NCI-H226 (cell line): Measurements from ENCODE around the gene RALGAPA2.

Experiments
- DNase-seq: peaks from one replicate; pipeline ENCODE4 v3.0.0-alpha.2; 2015

The RALGAPA2 gene

DNA sequence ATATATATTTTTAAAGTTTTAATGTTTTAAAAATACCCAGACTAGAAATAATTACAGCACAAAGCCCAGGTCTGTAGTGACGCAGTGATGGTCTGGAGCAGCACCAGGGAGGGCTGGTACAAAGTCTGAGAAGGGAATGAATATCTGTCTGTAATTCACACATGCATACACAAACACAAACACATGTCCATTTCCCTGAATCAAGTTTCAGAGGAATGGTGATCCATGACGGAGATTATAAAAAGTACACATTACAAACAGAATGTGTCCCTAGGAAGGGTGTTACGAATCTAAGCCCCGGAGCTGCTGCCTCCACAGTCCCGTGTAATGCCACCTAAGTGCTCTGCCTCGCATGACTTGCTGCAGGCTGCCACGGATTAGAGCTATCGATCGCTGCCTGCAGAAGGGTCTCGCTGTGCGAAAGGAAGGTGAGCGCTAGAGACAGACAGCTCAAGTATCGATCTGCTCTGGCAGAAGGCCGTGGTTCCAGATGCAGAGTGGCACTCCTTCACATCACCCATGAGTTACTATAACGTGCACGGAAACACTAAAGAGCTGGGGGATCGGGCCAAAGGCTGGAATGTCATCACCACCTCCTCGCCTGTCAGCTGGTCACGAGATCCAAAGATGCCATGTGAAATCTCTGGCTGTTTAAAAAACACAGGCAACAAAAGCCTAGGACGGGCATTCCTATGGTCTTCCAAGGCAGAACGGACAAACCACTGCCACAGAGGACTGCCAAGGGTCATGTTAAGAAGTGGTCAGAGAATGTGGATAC, 257.4 kb downstream of the RALGAPA2 start:
- DNase-seq = no peak

DNA sequence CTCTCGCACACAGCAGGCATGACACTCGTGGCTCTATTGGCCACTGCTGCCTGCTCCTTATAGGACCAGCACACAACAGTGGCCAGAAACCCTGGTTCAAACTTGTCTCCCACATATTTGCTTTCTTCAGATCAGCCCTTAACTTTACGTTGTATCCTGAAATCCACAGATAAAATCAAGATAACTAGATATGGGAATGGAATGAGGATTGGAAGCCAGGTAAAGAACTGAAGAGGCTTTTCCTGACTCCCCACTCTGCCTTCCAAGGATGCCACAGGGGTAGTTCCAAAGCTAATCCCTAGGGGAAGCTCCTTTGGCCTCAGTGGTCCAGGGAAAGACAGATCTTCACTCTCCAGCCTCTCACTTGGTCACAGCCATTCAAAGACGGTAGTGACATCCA, 258.1 kb downstream of the RALGAPA2 start:
- DNase-seq = no peak

DNA sequence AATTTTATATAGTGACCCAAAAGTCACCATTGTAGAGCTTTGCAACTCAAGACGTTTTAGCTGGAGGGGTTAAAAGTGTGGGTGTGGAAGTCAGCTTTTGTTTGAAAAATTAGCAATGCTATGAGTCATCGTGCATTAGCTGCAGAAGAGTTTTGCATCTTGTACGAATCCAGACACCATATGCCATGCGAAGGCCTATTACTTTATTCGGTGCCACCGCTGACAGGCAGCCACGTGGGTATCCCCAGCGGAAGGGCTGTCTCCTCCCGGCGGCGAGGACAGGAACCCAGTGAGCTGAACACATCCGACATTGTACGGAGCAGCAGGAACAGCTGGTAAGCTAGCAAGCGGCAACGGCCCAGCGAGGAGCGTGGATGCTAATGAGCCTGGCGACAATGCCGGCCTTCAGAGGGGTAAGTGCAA, 260.2 kb downstream of the RALGAPA2 start:
- DNase-seq = no peak

DNA sequence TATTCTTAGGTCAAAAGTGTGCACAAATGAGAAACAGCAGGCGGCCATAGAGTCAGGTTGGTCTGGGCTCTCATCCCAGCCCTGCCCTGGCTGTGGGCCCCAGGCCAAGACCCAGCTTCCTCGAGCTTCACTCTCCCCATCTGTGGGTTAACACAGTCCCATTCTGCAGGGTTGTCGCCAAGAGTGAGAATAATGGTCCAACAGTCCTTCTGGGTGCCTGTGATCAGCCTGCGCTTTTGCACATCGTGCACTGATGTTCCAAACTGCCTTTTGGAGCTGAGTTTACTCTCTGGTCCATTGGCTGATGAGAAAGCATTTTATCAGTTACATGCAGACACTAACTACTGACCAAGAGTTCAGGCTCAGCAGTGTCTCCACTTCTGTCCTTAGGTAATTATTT, 261.9 kb downstream of the RALGAPA2 start:
- no peak for DNase-seq

DNA sequence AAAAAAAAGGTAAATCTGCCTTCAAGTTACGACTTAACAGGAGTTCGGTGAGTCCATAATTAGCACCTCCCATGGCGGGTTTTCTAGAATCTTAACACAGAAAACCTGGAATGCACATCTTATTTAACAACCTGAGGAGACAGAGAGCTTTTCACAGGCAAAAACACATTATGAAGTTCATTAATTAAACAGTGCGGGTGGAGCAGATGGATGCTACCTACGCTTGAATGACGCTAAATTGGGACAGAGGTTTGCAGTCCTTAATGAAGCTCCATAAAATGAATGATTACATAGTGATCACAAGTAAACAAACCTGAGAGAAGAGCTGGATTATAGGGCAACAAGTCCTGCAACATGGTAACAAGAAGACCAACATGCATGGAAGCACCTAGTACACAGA, 263.6 kb downstream of the RALGAPA2 start:
- no peak for DNase-seq

DNA sequence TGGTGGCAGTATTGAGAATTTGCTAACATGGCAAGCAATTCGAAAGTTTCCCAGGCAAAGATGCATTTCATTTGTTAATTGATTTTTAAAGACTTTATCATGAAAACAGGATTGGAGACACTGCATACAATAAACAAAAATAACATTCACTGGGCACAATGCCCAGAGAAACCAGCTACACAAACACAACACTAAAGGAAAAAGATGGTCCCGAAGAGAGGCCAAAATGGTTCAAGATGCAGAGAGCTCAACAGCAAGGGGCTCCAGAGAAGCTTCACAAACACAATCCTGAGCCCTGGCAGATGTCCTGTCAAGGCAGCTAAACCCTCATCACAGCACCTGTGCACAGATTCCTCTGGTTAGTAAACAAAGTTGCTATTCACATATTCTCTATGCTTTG, 265.2 kb downstream of the RALGAPA2 start:
- no peak for DNase-seq

DNA sequence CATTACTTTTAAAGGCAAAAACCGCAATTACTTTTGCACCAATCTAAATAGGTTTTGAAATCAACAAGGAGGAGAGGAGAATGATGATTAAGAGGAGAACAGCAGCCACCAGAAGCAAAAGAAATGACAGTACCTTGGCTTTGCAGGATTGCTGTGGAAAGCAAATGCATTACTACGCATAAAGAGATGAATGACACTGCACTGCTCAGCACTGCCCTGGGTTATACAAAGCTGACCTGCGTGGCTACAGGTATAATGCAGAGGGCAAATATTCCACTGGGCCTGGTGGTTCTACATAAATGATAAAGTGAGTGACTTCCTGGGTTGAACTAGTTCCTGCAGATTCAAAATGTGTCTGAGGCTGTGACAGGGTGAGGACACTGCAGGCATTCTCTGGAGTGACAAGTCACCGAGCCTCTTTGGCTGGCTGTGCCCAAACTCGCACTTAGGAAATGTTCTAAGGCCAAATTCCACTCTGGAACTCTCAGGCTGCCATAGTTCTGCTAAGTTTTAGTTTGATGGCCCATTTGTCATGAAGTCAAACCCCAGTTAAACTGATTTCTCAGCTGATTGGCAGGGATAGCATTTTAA, 265.9 kb downstream of the RALGAPA2 start:
- DNase-seq = no peak

DNA sequence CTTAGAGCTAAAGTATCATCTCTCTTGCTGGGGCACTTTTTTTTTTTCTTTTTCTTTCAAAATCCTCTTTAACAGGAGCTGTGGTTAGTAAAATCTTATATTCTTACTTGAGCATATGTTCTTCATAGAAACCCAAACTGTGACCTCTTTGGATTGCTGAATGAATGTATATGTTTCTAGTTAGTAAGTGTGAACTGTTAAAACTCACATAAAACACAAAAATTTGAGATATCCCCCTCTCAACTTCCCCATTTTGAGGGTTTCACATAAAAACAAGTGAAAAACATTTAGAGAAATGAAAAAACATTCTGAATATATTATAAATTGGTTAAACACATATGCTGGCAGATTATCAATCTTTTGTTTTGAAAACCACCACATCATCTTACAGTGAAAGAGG, 266.4 kb downstream of the RALGAPA2 start:
- DNase-seq = no peak

DNA sequence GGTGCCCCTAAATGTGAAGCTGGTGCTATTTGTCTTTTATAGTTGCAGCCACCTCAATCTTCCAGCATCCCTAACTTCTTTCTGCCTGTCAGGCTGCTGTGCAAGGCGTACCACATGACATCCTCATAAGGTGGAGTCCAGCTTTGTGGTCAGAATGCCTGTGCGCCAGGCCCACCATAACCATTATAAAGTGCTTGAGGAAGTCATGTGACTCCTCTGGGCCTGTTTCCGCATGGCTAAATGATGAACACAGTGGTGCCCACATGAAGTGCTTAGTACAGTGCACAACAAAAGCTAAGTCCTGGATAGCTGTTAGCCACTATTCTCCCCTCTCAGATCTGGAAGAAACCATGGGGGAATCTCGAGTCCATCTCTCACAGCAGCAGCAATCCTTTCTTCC, 268.9 kb downstream of the RALGAPA2 start:
- DNase-seq = no peak

DNA sequence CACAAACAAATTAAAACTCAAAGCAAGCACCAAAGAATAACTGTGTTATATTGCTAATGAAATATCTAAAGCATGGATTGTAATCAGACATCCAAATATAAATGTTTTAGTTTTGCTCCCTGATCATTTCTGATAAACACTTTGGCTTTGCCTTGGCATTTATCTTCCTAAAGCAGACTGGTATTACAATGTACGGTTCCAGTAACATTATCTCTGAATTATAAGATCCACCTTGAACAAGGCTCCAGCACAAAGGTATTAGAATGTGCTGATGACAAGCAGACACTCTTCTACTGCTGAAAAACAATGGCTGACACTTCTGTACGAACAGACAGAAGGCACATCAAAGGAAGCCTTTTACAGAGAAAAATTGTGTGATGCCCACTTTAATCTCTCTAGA, 270.0 kb downstream of the RALGAPA2 start:
- no peak for DNase-seq

DNA sequence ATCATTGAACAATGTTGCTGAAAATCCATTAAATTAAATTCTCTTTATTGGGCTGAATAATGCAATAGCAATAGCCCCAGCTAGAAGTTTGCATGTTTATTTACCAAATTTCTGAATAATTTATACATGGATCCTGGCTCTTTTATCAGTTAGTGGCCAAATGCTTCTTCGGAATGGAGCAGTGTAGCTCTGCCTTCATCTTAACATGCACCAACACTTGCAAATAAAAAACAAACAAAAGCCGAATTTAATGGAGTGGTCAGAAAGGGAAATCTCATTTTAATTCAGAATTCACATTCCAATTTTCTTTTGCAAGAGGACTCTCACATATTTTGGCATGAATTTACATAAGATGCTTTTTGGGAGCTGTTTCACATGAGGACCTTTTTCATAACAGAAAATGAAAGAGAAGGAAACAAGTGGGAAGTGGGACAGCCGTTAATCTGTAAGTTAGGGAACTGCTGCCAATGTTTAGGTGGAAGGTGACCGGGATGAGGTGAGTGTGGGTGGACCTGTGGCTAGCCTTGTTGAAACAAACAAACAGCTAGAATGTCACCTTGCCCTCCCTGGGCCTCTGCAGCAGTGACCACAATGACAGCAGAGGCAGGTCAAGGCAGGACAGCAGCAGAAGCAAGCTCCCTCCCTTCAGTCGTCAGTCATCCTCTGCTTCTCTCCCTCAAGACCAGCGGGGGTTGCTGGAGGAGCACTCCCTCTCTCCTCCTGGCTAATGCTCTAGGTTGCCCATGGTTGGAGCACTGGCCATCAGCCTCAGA, 271.4 kb downstream of the RALGAPA2 start:
- no peak for DNase-seq

DNA sequence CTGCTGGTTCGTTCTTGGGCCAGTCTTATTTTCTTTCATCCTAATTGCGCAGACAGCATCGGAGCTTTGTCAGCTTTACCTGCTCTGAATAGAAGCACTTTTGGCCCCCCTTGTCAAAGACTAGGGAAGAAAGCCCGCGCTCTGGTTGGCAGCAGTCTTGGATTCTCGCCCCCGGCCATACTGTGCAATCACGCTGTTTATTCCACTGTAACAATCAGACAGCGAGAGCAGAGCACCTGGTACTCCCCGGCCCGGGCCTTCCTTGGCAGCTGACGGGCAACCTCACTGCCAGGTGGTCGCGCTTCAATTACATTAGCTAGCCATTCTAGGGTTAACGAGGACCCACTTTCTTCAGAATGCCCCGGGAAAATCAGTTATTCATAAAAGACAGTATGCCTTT, 272.0 kb downstream of the RALGAPA2 start:
- no peak for DNase-seq

DNA sequence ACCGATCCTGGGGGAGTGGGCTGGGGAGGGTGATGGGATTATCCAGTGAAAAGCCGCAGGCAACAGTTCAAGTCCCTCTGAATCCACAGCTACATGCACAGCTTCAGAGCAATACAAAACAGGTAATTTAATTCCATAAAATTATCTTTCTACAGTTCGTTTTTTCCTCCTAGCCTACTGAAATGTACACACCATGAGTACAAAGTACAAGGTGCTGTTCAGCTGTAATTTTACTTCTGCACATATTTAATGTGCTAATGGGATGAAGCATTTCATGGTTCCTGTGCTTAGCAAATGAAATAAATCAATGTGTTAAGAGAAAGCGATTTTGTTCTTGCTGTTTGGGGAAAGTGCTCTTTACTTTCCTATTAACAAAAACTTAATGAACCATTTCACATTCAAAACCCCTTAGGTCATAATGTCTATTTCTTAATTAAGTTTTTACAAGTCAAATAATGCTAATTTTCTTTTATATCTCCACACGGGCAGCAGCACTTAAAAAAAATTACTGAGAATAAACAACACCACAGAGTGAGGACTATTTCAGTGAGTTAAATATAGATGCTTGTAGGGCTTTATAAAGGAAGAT, 272.7 kb downstream of the RALGAPA2 start:
- no peak for DNase-seq

DNA sequence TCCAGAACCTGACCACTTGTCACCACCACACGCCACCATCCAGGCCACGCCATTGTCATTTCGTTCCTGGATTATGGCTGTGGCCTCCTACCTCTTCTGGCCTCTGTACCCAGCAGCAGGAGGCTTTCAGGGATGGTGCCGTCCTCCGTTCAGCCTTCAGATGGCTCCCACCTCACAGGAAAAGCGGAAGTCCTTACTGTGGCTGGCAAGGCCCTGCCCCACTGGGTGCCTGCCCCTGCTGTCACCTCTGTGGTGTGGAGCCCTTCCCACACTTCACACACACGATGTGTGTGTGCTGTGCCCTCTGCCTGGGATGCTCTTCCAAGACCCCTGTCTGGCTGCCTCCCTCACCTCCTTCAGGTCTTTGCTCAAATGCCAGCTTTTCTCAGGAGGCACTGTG, 275.1 kb downstream of the RALGAPA2 start:
- no peak for DNase-seq

DNA sequence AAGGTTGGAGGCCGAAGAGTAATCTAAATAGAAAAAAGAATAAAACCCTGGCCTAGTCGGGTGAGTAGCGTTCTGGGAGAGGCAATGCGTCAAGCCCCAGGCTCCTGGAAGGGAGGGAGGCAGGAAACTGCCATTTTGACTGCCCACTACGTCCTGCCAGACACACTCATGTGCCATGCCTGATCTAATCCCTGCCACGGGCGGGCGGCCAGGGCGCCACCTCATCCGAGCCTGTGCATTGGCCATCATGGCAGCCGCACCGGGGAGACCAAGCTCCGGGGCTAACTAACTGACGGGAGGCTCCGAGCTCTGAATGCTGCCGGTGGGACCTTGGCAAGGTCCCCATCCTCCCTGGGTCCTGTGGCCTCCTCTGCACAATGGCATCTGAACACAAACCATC, 275.8 kb downstream of the RALGAPA2 start:
- no peak for DNase-seq

DNA sequence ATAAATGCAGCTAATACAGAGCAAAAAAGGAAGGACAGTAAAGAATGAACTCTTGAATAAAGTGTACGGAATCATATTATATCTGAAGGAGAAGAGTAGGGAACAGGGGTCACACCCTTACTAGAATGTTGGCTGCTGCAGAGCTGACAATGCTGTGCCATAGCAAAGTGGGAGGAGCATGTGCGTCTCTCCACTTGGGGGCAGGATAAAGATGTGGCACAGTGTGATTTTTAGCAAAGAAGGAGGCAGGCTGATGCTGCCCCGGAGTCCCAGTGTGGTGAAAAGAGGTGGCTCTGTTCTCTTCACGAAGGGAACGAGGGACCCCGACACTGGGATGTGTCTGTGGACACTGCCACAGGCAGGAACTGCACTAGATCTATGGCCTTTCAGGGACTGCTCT, 277.0 kb downstream of the RALGAPA2 start:
- DNase-seq = no peak

DNA sequence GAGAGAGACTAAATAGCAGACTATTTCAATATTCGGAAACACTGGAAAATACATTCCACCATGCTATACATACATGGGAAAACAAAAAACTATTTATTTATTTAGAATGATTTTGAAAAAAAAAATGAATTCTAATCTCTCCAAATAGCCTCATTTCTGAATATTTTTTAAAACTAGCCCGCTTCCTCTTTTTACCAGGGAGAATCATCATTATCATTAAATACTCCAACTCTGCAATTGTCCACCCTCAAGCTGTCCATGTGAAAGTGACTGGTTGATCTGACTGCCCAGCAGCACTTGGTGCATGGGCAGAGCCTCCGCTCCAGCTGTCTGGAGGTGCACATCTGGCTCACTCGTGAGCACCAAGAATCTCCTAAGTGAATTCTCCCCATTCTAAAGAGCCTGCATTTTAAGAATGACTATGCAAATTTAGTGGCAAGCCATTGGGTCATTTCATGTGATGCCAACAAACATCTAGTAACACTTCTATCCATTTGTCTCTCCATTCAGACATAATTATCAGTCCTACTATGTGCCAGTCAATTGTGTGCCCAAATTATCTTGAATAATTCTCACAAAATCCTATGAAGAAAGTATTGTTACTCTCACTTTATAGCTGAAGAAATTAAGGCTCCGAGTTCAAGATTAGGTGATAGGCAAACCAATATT, 279.7 kb downstream of the RALGAPA2 start:
- no peak for DNase-seq

DNA sequence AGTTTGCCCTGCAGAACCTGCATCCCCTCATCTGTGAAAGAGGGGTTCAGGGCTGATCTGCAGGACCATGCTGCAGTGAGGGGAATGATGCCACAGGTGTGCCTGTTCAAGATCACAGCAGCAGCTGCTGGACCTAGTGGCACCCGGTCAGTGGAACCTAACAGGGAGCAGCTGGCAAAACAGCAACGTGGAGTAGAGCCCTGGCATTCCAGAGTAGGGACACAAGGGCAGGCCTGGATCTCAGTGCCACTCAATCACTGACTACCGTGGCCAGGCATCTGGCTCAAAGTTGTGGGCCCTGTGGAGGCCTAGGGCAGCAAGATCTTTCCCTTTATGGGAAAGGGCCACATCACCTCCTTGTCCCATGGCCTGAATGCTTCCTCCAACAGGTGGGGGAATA, 282.4 kb downstream of the RALGAPA2 start:
- DNase-seq = no peak

DNA sequence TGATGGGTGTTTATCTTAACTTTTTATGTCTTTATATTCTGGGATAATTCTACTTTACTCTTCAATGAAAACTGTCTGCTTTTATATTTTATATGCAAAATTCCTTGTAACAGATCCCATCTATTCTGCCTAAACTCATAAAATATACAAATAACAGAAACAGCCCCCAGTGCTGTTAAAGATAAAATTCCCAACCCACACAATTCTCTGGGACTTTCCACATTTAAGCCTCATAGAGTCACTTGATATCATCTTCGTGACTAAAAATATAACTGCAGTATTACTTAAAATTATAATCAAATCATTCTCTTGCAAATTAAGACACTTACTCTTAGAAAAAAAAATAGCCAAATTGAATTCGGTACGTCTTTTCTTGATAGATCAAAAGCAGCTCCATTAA, 284.4 kb downstream of the RALGAPA2 start:
- no peak for DNase-seq

DNA sequence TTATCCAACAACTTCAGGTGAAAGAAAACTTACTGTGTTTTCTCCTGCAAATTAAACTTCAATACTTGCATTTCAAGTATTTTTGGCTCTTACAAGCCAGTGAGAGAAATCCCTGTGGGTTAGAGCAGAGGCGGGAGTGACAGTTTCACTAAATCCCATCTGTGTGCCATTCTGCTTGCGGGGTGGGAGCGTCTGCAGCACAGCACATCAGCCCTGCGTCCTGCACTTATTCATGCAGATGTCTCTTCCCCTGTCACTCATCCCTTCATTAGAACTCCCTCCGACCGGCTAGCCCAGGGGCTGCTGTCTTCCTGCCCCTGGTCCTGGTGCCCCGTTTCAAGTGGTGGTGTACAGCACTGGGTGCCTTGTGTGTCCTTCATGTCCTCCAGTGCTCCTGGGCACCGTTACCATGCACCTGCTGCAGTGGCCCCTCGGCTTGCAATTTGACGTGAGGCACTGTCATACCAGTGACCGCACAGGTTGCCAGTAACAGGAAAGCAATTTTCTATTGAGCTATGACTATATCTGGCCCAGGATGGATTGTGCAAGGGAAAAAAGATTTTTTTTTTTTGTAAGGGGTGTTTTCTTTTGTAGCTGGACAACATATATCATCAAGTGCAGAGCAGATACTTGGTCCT, 285.1 kb downstream of the RALGAPA2 start:
- no peak for DNase-seq

DNA sequence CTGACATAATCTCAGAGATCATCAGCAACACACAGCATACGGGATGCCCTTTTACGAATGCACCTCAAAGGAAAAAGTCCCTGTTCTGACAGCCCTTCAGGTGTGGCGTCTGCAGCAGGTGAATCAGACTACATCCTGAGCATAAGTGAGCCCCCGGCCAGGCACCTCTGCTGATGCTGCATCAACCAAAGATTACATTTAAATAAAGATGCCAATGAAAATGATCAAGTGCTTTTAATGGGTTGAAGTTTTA, 285.9 kb downstream of the RALGAPA2 start:
- DNase-seq = no peak

DNA sequence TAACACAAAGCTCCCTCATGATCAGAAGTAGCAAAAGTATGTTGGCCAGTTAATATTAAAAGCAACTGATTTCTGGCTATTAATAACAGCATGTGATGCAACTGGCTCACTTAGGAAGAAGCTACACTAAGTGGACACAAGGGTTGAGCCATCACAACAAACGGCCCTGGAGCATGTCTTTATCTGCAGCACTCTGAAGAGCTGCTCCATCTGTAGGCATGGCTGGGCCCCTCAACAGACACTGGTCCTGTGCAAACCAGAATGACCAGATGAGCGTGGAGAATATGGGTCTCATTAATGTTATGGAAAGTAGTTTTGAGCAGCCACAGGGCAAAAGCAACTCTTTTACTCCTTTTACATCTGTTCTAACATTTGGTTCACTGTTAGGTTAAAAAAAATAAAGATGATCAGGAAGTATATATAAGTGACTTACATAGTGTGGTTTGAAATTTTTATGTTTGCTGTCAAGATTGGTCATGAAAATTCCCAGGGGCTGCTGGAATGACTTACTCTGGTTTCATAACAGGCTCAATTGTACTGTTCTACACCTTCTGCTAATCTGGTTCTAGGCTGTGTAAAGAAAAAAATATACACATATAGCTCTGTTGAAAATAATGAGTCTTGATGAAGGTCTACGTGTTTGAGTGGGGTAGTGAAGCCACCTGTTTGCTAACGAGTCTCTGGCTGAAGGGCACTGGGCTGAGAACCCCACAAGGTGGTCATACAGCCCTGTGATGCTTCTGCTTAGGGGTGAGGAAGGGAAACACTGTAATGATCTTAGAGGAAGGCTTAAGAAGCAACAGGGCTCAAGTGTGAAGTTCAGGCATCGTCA, 286.4 kb downstream of the RALGAPA2 start:
- DNase-seq = no peak
